Peyer's patch (tissue), 4 donors: ENCODE measurements around the gene SERPINH1.

ENCODE experiments used
- CTCF ChIP-seq, 6 experiments: fragments of 450-650 bp in 4 of 6; fragments of 200-600 bp in 2 of 6; sonication (generic) in 1 of 6; IDR thresholded peaks; one replicate each; pipeline ENCODE4 v1.5.1; 2017 to 2019; ENCODE audit warnings: antibody characterized with exemption in 6 of 6, mild to moderate bottlenecking in 3 of 6, moderate library complexity in 1 of 6
- POLR2A ChIP-seq, 2 donors: fragments of 450-650 bp; IDR thresholded peaks; one replicate each; pipeline ENCODE4 v1.5.1; 2017; ENCODE audit warnings: antibody characterized with exemption in 2 of 2, mild to moderate bottlenecking in 2 of 2, moderate library complexity in 2 of 2

- TF ChIP-seq CTCF (IDR thresholded peaks at IDR 0.05) (no peak), POLR2A (IDR thresholded peaks at IDR 0.05) (no peak)
Measured at GRCh38 chr11:75567971-75568370, 5.9 kb downstream of the SERPINH1 start.
